Calu3 (cell line): ENCODE data around the gene MUCL3. TPM values are rescaled to one million over a fixed set of nuclear protein-coding genes. Genes with fewer than 3 reads are reported as not detected.
"Not testable (repeated sequence)": the region's sequence is repeated elsewhere in the genome, so short reads cannot be mapped to it uniquely, and the experiment has no call there.

ENCODE experiments used
- BruUV-seq: library from RNA; stranded (reverse); fragments of 400-500 nt; replicated peaks from 2 replicates; lab custom pipeline; 2021; lab: Mats Ljungman, UMichigan
- CTCF ChIA-PET: fragments of 300-600 bp; sonication (Branson Sonifier 250); formaldehyde crosslinking; loops from one replicate; lab custom pipeline; 2022; ENCODE audit warnings: antibody characterized with exemption; lab: Charles Lee
- DNase-seq: peaks from one replicate; pipeline ENCODE4 v3.0.0; 2022
- H3K27ac Mint-ChIP-seq: one replicate; pipeline ENCODE4 v1.8.0; 2022; ENCODE audit warnings: mixed read lengths; ENCODE audit not compliant: unreplicated experiment
- H3K27me3 Mint-ChIP-seq: one replicate; pipeline ENCODE4 v1.8.0; 2022; ENCODE audit warnings: mixed read lengths; ENCODE audit not compliant: unreplicated experiment
- H3K36me3 Mint-ChIP-seq: one replicate; pipeline ENCODE4 v1.8.0; 2022; ENCODE audit warnings: mild to moderate bottlenecking, moderate library complexity, mixed read lengths; ENCODE audit not compliant: insufficient read depth, unreplicated experiment
- H3K4me1 Mint-ChIP-seq: one replicate; pipeline ENCODE4 v1.8.0; 2022; ENCODE audit warnings: mild to moderate bottlenecking, low read depth, mixed read lengths; ENCODE audit not compliant: unreplicated experiment
- H3K4me3 Mint-ChIP-seq: one replicate; pipeline ENCODE4 v1.8.0; 2022; ENCODE audit warnings: mild to moderate bottlenecking, low read depth, moderate library complexity, mixed read lengths; ENCODE audit not compliant: unreplicated experiment
- H3K9me3 Mint-ChIP-seq: one replicate; pipeline ENCODE4 v1.8.0; 2022; ENCODE audit warnings: low read depth, mixed read lengths; ENCODE audit not compliant: unreplicated experiment
- intact Hi-C: fragments of 100-400 bp; cut with micrococcal nuclease; formaldehyde crosslinking; loops from one replicate; pipeline ENCODE4 v1.10.0; 2022; ENCODE audit not compliant: unreplicated experiment
- total RNA-seq: library from RNA; stranded (reverse); gene quantifications from 2 replicates; pipeline ENCODE4 v1.2.3, GENCODE V29; 2022
- TF ChIP-seq, protein P1 (sequence below): fragments of 200-600 bp; IDR thresholded peaks from one replicate; pipeline ENCODE4 v1.8.0; 2022; ENCODE audit warnings: antibody characterized with exemption; ENCODE audit not compliant: unreplicated experiment

Gene MUCL3
- total RNA-seq, 1 experiment from 2014 or later, result 0.07 TPM

DNA sequence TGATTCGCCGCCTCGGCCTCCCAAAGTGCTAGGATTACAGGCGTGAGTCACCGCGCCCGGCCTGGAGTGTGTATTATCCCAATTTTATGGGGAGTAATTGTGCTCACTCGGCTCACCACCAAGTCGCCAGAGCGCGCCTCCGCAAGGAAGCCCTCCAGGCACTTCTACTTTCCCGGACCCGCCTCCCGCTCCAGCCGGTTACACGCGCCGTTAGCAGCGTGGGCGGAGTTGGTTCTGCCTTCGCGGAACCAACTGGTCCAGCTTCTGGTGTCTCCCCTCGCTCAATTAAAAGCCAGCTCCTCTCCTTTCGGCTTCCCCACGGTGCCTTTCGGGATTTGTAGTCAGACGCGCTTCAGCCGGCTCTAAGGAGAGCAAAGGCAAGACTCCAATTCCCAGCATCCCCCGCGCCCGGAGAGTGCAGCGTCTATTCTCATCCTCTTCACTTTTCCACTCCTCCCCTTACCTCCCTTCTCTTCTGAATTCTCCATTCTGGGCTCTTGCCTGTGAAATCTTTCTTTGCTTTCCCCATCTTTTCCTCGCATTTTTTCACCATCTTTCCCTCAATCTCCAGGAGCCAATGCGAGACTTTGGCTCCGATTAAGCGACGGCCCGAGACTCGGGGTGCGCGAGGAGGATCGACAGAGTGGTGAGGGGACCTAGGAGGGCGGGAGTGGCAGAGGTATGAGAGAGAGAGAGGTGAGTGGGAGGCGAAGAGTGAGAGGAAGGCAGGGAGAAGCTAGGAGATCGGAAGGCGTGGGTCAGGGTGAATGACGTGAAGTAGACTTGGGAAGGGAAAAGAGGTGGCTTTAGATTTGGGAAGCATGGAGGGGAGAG lies 32.8 kb upstream of the MUCL3 start, which contains the start of gene GTF2H4:
Gene GTF2H4, plus strand, starts transcription at position 450 of the 834 bp plus-strand sequence.
- intact Hi-C loops, result loop anchor here (2.0 kb wide), 1 partner anchor 23 kb away; the partner anchor contains the start of gene DDR1
- Mint-ChIP-seq H3K9me3 (no peaks in the 10 kb centered on the region), H3K27me3 (no peaks in the 10 kb centered on the region), H3K4me3 (peak within 1 kb of the TSS; percentile 97), H3K4me1 (peaks cover 18% of the 10 kb centered on the region), H3K36me3 (peaks cover 44% of the 10 kb centered on the region), H3K27ac (peak within 1 kb of the TSS; percentile 76)
- CTCF ChIA-PET, result interaction anchor here (0.6 to 1.5 kb wide), 16 partner anchors 12 to 804 kb away, joined by 3 to 14 read pairs (median 4); partner anchors contain the start of genes DDR1 and IER3
- DNase-seq, result peak; percentile 99
- TF ChIP-seq, protein P1, sequence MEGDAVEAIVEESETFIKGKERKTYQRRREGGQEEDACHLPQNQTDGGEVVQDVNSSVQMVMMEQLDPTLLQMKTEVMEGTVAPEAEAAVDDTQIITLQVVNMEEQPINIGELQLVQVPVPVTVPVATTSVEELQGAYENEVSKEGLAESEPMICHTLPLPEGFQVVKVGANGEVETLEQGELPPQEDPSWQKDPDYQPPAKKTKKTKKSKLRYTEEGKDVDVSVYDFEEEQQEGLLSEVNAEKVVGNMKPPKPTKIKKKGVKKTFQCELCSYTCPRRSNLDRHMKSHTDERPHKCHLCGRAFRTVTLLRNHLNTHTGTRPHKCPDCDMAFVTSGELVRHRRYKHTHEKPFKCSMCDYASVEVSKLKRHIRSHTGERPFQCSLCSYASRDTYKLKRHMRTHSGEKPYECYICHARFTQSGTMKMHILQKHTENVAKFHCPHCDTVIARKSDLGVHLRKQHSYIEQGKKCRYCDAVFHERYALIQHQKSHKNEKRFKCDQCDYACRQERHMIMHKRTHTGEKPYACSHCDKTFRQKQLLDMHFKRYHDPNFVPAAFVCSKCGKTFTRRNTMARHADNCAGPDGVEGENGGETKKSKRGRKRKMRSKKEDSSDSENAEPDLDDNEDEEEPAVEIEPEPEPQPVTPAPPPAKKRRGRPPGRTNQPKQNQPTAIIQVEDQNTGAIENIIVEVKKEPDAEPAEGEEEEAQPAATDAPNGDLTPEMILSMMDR, result no peak
- BruUV-seq, result no TSS peak

DNA sequence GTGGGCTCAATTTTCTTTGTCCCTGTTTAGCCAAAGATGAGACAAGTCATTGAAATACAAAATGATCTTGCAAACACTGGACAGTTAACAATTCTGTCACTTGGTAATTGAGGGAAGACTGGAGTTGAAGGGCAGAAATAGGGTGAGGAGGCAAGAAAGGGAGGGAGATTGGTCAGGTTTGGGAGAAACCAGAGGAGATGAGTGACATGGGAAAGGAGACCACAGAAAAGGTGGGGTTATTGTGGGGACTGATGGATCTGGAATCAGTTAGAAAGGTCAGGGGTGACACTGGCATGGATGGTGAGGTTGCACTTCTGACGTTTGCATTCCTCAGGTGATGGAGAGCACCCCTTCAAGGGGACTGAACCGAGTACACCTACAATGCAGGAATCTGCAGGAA lies 32.1 kb upstream of the MUCL3 start:
- CTCF ChIA-PET, result interaction anchor here (1.4 to 1.5 kb wide), 3 partner anchors 25 to 178 kb away, joined by 5 to 14 read pairs (median 7); partner anchors contain the start of gene DDR1
- intact Hi-C loops, result no loop called here
- Mint-ChIP-seq H3K4me3 (peak overlapping the region; percentile 97), H3K27me3 (no peaks in the 10 kb centered on the region), H3K27ac (peak overlapping the region; percentile 76), H3K36me3 (peaks cover 52% of the 10 kb centered on the region), H3K9me3 (no peaks in the 10 kb centered on the region), H3K4me1 (peaks cover 17% of the 10 kb centered on the region)
- BruUV-seq, result no TSS peak
- TF ChIP-seq, protein P1, result no peak
- no peak for DNase-seq

DNA sequence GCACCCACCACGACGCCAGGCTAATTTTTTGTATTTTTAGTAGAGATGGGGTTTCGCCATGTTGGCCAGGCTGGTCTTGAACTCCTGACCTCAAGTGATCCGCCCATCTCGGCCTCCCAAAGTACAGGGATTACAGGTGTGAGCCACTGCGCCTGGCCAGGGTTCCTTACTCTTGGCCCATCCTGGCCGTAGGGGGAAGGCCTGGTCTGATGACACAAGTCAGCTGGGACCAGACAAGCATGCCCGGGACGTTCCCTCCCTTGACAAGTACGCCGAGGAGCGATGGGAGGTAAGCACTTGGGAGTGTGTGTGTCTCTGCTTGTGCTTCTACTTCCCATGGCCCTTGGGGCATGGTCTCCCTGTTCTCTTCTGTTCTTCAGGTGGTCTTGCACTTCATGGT lies 30.3 kb upstream of the MUCL3 start:
- BruUV-seq, H3K27me3 Mint-ChIP-seq, H3K27ac Mint-ChIP-seq, H3K4me3 Mint-ChIP-seq, DNase-seq, intact Hi-C loops, H3K9me3 Mint-ChIP-seq: not testable (repeated sequence)
- peaks cover 67% of the 10 kb centered on the region for H3K36me3 Mint-ChIP-seq
- peaks cover 29% of the 10 kb centered on the region for H3K4me1 Mint-ChIP-seq
- CTCF ChIA-PET, result interaction anchor here (1.4 kb wide), 1 partner anchor 169 kb away, joined by 3 read pairs; no protein-coding TSS in a partner anchor

DNA sequence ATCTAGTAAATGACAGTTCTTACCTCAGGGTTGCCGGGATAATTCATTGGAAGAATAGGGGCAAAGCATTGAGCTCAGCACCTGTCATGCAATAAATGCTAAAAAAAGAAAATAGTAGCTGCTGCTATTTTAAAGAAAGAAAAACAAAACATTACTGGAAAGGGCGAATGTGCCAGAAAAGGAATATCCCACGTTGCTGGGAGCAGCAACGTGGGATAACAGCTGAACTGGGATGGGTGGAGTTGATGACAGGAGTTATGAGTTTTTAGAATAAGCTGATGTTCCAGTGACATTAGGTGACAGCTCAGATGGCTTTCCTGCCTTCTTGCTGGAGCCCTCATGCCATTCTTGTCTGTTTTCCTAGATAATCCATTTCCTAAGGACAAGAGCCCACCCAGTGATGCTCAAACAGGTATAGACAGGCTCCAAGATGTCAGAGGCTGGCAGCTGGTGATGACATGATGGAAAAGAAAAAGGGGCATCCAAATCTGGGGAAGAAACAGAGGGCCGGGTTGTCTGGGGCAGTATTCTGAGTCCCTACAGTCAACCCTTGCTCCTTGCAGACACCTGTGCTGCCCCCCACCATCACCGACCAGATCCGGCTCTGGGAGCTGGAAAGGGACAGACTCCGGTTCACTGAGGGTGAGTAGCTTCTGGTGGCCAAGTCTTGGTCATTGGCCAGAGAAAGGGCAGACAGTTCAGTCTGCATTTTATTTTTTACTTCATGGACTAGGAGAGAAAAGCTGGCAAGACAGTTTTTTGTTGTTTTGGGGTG lies 27.8 kb upstream of the MUCL3 start:
- Mint-ChIP-seq H3K4me3 (peak overlapping the region; percentile 78), H3K27ac (peak overlapping the region; percentile 71), H3K36me3 (peaks cover 62% of the 10 kb centered on the region), H3K4me1 (peaks cover 34% of the 10 kb centered on the region), H3K27me3 (no peaks in the 10 kb centered on the region), H3K9me3 (no peaks in the 10 kb centered on the region)
- BruUV-seq, result no TSS peak
- CTCF ChIA-PET, result interaction anchor here (0.6 to 6.0 kb wide), 23 partner anchors 9 to 1333 kb away, joined by 3 to 180 read pairs (median 8); partner anchors contain the start of genes DDR1 and PSORS1C1
- intact Hi-C loops, result no loop called here
- TF ChIP-seq, protein P1, result no peak
- DNase-seq, result no peak
